ENCODE measurements around the gene FMR1NB.

GRCh38 chrX:148024425-148025148 lies 43.5 kb downstream of the FMR1NB start:
- TF ChIP-seq ELF4 (CRISPR knock-in tag; IDR thresholded peaks at IDR 0.05) (no peak), ATF1 (CRISPR knock-in tag; IDR thresholded peaks at IDR 0.05) (no peak), ATF1 (tag; IDR thresholded peaks at IDR 0.05) (no peak), EZH2 (IDR thresholded peaks at IDR 0.05; ENCODE audit: borderline replicate concordance, low read depth, low read length) (no peak), STAG1 (CRISPR knock-in tag; IDR thresholded peaks at IDR 0.05; ENCODE audit: borderline replicate concordance) (no peak), RREB1 (CRISPR knock-in tag; IDR thresholded peaks at IDR 0.05) (no peak), CTCF (IDR thresholded peaks at IDR 0.05 in 2 of 3, conservative IDR thresholded peaks at IDR 0.05 in 1 of 3; ENCODE audit: insufficient read depth in 2 of 3, low read depth in 1 of 3, low read length in 3 of 3) (no peak), HDGF (IDR thresholded peaks at IDR 0.05) (no peak), ZFX (CRISPR knock-in tag; IDR thresholded peaks at IDR 0.05) (no peak)
- TF ChIP-seq, protein P1, sequence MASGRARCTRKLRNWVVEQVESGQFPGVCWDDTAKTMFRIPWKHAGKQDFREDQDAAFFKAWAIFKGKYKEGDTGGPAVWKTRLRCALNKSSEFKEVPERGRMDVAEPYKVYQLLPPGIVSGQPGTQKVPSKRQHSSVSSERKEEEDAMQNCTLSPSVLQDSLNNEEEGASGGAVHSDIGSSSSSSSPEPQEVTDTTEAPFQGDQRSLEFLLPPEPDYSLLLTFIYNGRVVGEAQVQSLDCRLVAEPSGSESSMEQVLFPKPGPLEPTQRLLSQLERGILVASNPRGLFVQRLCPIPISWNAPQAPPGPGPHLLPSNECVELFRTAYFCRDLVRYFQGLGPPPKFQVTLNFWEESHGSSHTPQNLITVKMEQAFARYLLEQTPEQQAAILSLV (tag; IDR thresholded peaks at IDR 0.05), result no peak
- TF ChIP-seq, protein P2, sequence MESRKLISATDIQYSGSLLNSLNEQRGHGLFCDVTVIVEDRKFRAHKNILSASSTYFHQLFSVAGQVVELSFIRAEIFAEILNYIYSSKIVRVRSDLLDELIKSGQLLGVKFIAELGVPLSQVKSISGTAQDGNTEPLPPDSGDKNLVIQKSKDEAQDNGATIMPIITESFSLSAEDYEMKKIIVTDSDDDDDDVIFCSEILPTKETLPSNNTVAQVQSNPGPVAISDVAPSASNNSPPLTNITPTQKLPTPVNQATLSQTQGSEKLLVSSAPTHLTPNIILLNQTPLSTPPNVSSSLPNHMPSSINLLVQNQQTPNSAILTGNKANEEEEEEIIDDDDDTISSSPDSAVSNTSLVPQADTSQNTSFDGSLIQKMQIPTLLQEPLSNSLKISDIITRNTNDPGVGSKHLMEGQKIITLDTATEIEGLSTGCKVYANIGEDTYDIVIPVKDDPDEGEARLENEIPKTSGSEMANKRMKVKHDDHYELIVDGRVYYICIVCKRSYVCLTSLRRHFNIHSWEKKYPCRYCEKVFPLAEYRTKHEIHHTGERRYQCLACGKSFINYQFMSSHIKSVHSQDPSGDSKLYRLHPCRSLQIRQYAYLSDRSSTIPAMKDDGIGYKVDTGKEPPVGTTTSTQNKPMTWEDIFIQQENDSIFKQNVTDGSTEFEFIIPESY (CRISPR knock-in tag; IDR thresholded peaks at IDR 0.05), result no peak
